Right lobe of liver (tissue), 4 donors: ENCODE results near the gene HERC6.
"Not testable (repeated sequence)": the region's sequence is repeated elsewhere in the genome, so short reads cannot be mapped to it uniquely, and the experiment has no call there.

ENCODE experiments used
- POLR2A ChIP-seq: fragments of 450-650 bp; IDR thresholded peaks from one replicate; pipeline ENCODE4 v1.6.1; 2017; ENCODE audit warnings: antibody characterized with exemption, mild to moderate bottlenecking
- TF ChIP-seq, protein P1 (sequence below), 4 donors: fragments of 200-600 bp in 3 of 4; fragments of 450-650 bp in 1 of 4; IDR thresholded peaks; one replicate each; pipeline versions ENCODE4 v1.5.1 to v1.8.0; 2016 to 2022; ENCODE audit warnings: antibody characterized with exemption in 4 of 4, mild to moderate bottlenecking in 2 of 4
- donor health status: DM: no; HTN: no; CAD: no.
- donor health status: DM: no; HTN: no; CAD: no.
- donor health status: DM: no; HTN: yes; CAD: no.

GRCh38 chr4:88348761-88349160 lies 29.9 kb upstream of the HERC6 start:
- not testable (repeated sequence) for TF ChIP-seq POLR2A
- TF ChIP-seq, protein P1, sequence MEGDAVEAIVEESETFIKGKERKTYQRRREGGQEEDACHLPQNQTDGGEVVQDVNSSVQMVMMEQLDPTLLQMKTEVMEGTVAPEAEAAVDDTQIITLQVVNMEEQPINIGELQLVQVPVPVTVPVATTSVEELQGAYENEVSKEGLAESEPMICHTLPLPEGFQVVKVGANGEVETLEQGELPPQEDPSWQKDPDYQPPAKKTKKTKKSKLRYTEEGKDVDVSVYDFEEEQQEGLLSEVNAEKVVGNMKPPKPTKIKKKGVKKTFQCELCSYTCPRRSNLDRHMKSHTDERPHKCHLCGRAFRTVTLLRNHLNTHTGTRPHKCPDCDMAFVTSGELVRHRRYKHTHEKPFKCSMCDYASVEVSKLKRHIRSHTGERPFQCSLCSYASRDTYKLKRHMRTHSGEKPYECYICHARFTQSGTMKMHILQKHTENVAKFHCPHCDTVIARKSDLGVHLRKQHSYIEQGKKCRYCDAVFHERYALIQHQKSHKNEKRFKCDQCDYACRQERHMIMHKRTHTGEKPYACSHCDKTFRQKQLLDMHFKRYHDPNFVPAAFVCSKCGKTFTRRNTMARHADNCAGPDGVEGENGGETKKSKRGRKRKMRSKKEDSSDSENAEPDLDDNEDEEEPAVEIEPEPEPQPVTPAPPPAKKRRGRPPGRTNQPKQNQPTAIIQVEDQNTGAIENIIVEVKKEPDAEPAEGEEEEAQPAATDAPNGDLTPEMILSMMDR (IDR thresholded peaks at IDR 0.05), result not testable (repeated sequence)
